ENCODE measurements around the gene SYNM.

The SYNM gene

DNA sequence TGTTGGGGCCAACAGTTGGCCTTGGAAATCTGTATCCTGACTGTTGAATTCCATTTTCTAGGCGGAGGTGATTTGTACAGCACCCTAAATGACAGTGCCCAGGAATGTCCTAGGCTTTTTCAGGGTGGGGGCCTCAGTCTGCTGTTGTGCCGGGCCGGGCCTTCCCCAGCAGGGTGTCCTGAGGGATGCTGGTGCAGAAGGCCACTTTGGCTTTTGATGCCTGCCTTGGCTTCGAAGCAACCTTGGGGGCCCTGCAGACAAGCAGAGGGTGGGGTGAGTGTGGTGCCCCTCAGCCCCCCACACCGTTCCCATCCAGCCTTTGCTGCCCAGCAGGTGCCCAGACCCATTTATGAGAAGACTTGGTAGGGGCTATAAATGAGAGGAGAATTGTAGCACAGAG lies 33.0 kb downstream of the SYNM start:
- TF ChIP-seq, protein P1, sequence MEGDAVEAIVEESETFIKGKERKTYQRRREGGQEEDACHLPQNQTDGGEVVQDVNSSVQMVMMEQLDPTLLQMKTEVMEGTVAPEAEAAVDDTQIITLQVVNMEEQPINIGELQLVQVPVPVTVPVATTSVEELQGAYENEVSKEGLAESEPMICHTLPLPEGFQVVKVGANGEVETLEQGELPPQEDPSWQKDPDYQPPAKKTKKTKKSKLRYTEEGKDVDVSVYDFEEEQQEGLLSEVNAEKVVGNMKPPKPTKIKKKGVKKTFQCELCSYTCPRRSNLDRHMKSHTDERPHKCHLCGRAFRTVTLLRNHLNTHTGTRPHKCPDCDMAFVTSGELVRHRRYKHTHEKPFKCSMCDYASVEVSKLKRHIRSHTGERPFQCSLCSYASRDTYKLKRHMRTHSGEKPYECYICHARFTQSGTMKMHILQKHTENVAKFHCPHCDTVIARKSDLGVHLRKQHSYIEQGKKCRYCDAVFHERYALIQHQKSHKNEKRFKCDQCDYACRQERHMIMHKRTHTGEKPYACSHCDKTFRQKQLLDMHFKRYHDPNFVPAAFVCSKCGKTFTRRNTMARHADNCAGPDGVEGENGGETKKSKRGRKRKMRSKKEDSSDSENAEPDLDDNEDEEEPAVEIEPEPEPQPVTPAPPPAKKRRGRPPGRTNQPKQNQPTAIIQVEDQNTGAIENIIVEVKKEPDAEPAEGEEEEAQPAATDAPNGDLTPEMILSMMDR (IDR thresholded peaks at IDR 0.05; ENCODE audit: low read depth, low read length): no peak
- no peak for DNase-seq (ENCODE audit: low read depth in 2 of 2)
- H3K4me3 ChIP-seq (replicated peaks in 1 of 2; ENCODE audit: low read depth in 2 of 2, low read length in 2 of 2): no peak overlapping the region

DNA sequence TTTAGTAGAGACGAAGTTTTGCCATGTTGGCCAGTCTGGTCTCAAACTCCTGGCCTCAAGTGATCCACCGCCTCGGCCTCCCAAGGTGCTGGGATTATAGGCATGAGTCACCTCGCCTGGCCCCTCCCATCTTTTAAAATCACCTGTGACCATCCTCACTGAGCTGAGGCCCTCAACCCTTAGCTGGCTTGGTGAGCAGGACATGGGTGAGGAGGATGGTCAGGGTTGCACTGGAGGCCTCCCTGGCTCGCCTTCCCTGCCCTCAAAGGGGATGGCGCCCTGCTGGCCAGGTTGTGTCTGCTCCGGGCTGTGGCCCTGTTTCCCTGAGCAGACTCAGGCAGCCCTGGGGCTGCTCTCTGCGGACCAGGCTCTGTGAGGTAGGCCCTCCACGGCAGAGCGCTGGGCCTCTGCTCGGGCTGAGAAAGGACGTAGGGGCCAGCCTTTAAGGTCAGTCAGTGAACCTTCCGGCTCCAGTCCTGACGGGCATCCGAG lies 33.7 kb downstream of the SYNM start:
- no peak overlapping the region for H3K4me3 ChIP-seq (replicated peaks in 1 of 2; ENCODE audit: low read depth in 2 of 2, low read length in 2 of 2)
- DNase-seq (ENCODE audit: low read depth in 2 of 2): no peak
- TF ChIP-seq, protein P1 (IDR thresholded peaks at IDR 0.05; ENCODE audit: low read depth, low read length): no peak

DNA sequence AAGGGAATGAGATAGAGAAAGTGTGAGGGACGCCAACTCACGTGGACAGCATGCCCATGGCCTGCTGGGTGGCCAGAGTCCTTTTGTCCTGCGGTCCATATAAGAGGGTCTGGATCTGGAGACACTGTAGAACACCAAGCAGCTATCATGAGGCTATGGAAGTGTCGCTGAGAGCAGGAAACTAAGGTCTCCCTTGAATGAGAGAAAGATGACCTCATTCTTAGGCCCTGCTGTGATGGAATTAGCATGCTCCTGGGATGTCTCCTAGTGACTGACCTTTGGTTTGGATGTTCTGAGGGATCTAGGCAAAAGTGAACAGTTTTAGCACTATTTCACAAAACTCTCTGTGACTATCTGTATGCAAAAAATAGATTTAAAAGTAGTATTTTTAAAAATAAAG lies 34.4 kb downstream of the SYNM start:
- no peak for DNase-seq (ENCODE audit: low read depth in 2 of 2)
- no peak overlapping the region for H3K4me3 ChIP-seq (replicated peaks in 1 of 2; ENCODE audit: low read depth in 2 of 2, low read length in 2 of 2)
- TF ChIP-seq, protein P1 (IDR thresholded peaks at IDR 0.05; ENCODE audit: low read depth, low read length): no peak

DNA sequence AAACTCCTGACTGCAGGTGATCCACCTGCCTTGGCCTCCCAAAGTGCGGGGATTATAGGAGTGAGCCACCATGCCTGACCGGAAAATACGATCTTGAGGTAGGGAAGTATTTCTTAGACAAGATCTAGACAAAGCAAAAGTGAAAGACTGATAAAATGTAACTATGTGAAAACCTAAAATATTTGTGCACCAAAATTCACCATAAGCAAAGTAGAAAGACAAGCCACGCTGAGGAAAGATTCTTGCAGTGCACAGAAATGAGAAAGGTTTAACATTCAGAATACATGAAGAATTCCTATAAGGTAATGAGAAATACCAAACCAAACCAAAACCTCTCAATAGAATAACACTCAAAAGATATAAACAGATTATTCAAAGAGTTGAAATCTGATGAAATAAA lies 35.7 kb downstream of the SYNM start:
- H3K4me3 ChIP-seq (replicated peaks in 1 of 2; ENCODE audit: low read depth in 2 of 2, low read length in 2 of 2): no peak overlapping the region
- DNase-seq (ENCODE audit: low read depth in 2 of 2): no peak
- TF ChIP-seq, protein P1 (IDR thresholded peaks at IDR 0.05; ENCODE audit: low read depth, low read length): no peak

DNA sequence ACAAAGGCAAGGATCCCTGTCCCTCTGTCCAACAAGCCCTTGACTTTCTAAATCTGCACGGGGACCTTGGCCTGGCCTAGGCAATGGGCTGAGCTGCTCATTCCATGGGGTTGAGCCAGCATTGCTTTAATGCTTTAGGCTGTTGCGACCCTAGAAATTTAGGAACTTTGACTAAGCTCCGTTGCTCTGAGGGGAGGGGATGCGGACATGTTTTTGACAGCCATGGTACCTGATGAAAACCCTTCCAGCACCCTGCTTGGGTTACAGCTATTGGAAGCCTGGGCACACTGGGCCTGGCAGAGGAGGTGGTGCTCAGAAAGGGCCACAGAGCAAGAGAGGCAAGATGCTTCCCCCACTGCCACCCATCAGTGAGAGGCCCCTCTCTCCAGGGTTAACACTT lies 37.1 kb downstream of the SYNM start:
- no peak for DNase-seq (ENCODE audit: low read depth in 2 of 2)
- TF ChIP-seq, protein P1 (IDR thresholded peaks at IDR 0.05; ENCODE audit: low read depth, low read length): no peak
- H3K4me3 ChIP-seq (replicated peaks in 1 of 2; ENCODE audit: low read depth in 2 of 2, low read length in 2 of 2): no peak overlapping the region

DNA sequence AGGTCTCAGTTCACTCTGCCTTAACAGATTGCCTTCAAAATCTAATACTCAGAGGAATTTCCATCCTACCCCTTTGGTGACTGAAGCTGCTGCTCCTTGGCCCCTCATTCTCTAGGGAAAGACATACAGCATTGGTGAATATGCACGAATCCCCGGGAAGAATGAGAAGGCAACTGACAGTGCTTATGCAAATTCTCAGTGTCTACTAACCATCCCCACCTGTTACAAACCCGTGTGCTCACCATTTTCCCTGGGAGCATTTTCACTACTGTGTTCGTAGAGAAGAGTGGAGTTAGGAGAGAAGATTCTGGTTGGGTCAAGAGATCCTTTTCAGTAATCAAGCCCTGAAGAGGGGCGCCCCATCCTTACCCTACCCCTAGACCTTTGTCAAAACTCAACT lies 37.7 kb downstream of the SYNM start:
- TF ChIP-seq, protein P1 (IDR thresholded peaks at IDR 0.05; ENCODE audit: low read depth, low read length): no peak
- DNase-seq (ENCODE audit: low read depth in 2 of 2): no peak
- no peak overlapping the region for H3K4me3 ChIP-seq (replicated peaks in 1 of 2; ENCODE audit: low read depth in 2 of 2, low read length in 2 of 2)

DNA sequence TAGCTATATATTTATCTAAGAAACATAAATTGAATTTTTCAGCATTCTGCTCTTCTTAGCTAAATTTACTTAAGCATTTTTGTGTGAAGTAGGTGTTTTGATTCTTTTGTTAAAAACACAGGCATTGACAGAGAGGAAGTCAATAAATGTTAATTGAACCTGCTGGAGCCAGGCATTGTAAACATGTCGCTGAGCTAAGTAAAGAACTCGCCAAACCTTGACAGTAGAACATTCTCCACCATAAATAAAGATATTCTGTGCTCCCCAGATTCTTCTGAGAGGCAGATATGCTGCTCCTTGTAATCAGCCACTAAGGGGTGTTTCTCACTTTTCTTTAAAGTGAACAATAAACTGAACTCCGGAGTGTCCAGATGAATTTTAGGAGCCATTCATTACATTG lies 38.4 kb downstream of the SYNM start:
- no peak for DNase-seq (ENCODE audit: low read depth in 2 of 2)
- H3K4me3 ChIP-seq (replicated peaks in 1 of 2; ENCODE audit: low read depth in 2 of 2, low read length in 2 of 2): no peak overlapping the region
- TF ChIP-seq, protein P1 (IDR thresholded peaks at IDR 0.05; ENCODE audit: low read depth, low read length): no peak

Data from cardiac fibroblast (primary cell).